HEK293 (cell line): Measurements from ENCODE around the gene PLEKHA6.

Source experiments
- CTCF ChIP-seq: fragments of 450-650 bp; formaldehyde crosslinking; IDR thresholded peaks from 2 replicates; pipeline ENCODE4 v1.5.1; 2016; ENCODE audit warnings: missing biosample characterization, missing genetic modification characterization
- SP2 ChIP-seq: fragments of 450-650 bp; formaldehyde crosslinking; IDR thresholded peaks from 2 replicates; pipeline ENCODE4 v1.5.1; 2016; ENCODE audit warnings: missing biosample characterization, missing genetic modification characterization
- ZBTB48 ChIP-seq: fragments of 450-650 bp; formaldehyde crosslinking; IDR thresholded peaks from 2 replicates; pipeline ENCODE4 v1.5.1; 2016; ENCODE audit warnings: missing biosample characterization, missing genetic modification characterization
- ZNF114 ChIP-seq: fragments of 450-650 bp; formaldehyde crosslinking; IDR thresholded peaks from 2 replicates; pipeline ENCODE4 v1.5.0; 2017; ENCODE audit warnings: missing biosample characterization, missing genetic modification characterization
- ZNF292 ChIP-seq: fragments of 450-650 bp; formaldehyde crosslinking; IDR thresholded peaks from 2 replicates; pipeline ENCODE4 v1.5.1; 2016; ENCODE audit warnings: low read depth, missing biosample characterization, missing genetic modification characterization, borderline replicate concordance
- ZNF350 ChIP-seq: fragments of 450-650 bp; formaldehyde crosslinking; IDR thresholded peaks from 2 replicates; pipeline ENCODE4 v1.5.0; 2017; ENCODE audit warnings: missing biosample characterization, mild to moderate bottlenecking, missing genetic modification characterization
- ZNF626 ChIP-seq: fragments of 450-650 bp; sonication (Bioruptor Pico); formaldehyde crosslinking; IDR thresholded peaks from 2 replicates; pipeline ENCODE4 v1.5.1; 2018; ENCODE audit warnings: missing biosample characterization, missing genetic modification characterization, inconsistent platforms
- TF ChIP-seq, protein P1 (sequence below): fragments of 450-650 bp; formaldehyde crosslinking; IDR thresholded peaks from 2 replicates; pipeline ENCODE4 v1.5.0; 2017; ENCODE audit warnings: missing biosample characterization, missing genetic modification characterization, borderline replicate concordance
- TF ChIP-seq, protein P2 (sequence below): sonication (generic); formaldehyde crosslinking; IDR thresholded peaks from 2 replicates; pipeline ENCODE4 v1.8.1; 2022; ENCODE audit warnings: mild to moderate bottlenecking, moderate library complexity, missing genetic modification reagents

GRCh38 chr1:204218552-204218951 lies 141.2 kb downstream of the PLEKHA6 start:
- TF ChIP-seq, protein P1, sequence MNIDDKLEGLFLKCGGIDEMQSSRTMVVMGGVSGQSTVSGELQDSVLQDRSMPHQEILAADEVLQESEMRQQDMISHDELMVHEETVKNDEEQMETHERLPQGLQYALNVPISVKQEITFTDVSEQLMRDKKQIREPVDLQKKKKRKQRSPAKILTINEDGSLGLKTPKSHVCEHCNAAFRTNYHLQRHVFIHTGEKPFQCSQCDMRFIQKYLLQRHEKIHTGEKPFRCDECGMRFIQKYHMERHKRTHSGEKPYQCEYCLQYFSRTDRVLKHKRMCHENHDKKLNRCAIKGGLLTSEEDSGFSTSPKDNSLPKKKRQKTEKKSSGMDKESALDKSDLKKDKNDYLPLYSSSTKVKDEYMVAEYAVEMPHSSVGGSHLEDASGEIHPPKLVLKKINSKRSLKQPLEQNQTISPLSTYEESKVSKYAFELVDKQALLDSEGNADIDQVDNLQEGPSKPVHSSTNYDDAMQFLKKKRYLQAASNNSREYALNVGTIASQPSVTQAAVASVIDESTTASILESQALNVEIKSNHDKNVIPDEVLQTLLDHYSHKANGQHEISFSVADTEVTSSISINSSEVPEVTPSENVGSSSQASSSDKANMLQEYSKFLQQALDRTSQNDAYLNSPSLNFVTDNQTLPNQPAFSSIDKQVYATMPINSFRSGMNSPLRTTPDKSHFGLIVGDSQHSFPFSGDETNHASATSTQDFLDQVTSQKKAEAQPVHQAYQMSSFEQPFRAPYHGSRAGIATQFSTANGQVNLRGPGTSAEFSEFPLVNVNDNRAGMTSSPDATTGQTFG = no peak
- TF ChIP-seq ZBTB48 (tag by site-specific recombination) (no peak), CTCF (tag by site-specific recombination) (no peak), ZNF626 (tag by site-specific recombination) (no peak), ZNF350 (no peak), ZNF292 (tag by site-specific recombination) (no peak), SP2 (no peak), ZNF114 (no peak)
- TF ChIP-seq, protein P2, sequence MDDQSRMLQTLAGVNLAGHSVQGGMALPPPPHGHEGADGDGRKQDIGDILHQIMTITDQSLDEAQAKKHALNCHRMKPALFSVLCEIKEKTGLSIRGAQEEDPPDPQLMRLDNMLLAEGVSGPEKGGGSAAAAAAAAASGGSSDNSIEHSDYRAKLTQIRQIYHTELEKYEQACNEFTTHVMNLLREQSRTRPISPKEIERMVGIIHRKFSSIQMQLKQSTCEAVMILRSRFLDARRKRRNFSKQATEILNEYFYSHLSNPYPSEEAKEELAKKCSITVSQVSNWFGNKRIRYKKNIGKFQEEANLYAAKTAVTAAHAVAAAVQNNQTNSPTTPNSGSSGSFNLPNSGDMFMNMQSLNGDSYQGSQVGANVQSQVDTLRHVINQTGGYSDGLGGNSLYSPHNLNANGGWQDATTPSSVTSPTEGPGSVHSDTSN (CRISPR knock-in tag) = no peak
